Stimulated activated CD8-positive, alpha-beta memory T cell treated with anti-CD3 and anti-CD28 coated beads, Interleukin-7, amount 100 ng/mL, for 1 hour (primary cell): ENCODE measurements around the gene PRKAG1.

ENCODE experiments used
- DNase-seq, 2 donors: peaks; one replicate each; pipeline ENCODE4 v3.0.0-alpha.2; 2020; ENCODE audit warnings: low read depth in 2 of 2

Gene PRKAG1

DNA sequence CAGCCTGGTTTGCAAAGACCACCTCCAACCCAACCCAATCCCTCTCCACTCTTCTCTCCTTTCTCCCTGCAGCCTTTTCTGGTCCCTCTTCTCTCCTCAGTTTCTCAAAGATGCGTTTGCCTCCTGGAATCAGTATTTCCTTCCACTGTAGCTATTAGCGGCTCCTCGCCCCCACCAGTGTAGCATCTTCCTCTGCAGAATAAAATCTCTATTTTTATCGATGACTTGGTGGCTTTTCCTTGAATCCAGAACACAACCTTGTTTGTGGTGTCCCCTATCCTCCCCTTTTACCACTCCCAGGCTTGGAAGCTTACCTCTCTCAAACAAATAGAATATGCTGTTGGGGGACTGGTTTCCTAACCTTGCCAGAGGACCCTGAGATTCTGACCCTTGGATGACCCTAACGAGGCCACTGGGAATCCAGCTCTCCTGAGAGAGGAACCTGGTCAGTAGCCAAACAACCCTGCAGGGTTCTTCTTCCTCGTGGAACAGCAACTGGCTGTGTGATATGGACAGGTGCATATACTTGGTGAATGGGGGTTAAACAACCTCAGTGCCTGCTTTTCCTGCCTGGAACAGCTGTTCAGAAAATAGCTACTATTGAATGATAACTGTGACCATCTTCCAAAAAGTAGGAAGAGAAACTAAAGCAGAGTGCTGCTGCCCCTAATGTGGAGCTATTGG is 36.0 kb downstream of the PRKAG1 start:
- DNase-seq: no peak

DNA sequence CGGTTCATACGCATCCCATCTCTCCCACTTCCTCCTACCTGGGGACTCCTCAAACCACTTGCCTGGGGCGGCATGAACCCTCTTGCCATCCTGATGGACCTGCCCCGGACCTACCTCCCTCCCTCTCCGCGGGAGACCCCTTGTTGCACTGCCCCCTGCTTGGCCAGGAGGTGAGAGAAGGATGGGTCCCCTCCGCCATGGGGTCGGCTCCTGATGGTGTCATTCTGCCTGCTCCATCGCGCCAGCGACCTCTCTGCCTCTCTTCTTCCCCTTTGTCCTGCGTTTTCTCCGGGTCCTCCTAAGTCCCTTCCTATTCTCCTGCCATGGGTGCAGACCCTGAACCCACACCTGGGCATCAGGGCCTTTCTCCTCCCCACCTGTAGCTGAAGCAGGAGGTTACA is 36.8 kb downstream of the PRKAG1 start:
- no peak for DNase-seq

DNA sequence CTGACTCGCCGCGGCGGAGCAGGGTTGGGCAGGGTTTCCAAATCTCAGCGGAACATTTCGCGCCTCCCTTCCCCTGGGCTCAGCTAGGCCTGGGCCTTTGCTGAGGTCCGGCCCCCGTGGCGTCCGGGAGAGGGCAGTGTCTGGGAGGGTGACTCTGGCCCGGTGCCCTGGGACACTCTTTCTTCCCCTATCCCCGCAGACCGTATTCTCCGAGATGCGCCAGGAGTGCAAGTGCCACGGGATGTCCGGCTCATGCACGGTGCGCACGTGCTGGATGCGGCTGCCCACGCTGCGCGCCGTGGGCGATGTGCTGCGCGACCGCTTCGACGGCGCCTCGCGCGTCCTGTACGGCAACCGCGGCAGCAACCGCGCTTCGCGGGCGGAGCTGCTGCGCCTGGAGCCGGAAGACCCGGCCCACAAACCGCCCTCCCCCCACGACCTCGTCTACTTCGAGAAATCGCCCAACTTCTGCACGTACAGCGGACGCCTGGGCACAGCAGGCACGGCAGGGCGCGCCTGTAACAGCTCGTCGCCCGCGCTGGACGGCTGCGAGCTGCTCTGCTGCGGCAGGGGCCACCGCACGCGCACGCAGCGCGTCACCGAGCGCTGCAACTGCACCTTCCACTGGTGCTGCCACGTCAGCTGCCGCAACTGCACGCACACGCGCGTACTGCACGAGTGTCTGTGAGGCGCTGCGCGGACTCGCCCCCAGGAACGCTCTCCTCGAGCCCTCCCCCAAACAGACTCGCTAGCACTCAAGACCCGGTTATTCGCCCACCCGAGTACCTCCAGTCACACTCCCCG is 37.4 kb downstream of the PRKAG1 start:
- no peak for DNase-seq

DNA sequence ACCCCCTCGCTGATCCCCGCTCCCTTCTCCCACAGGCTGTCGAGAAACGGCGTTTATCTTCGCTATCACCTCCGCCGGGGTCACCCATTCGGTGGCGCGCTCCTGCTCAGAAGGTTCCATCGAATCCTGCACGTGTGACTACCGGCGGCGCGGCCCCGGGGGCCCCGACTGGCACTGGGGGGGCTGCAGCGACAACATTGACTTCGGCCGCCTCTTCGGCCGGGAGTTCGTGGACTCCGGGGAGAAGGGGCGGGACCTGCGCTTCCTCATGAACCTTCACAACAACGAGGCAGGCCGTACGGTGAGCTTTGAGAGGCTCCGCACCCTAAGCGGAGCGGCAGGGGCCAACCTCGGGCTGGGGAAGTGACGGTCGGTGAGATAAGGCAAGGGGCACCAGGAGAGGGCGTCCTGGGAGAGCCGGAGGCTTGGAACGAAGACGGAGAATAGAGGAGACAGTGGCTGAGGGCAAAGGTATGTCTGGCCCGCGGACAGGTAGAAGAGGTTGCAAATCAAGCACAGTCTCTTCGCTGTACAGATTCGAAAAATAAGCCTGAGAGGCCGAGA is 38.1 kb downstream of the PRKAG1 start:
- no peak for DNase-seq

DNA sequence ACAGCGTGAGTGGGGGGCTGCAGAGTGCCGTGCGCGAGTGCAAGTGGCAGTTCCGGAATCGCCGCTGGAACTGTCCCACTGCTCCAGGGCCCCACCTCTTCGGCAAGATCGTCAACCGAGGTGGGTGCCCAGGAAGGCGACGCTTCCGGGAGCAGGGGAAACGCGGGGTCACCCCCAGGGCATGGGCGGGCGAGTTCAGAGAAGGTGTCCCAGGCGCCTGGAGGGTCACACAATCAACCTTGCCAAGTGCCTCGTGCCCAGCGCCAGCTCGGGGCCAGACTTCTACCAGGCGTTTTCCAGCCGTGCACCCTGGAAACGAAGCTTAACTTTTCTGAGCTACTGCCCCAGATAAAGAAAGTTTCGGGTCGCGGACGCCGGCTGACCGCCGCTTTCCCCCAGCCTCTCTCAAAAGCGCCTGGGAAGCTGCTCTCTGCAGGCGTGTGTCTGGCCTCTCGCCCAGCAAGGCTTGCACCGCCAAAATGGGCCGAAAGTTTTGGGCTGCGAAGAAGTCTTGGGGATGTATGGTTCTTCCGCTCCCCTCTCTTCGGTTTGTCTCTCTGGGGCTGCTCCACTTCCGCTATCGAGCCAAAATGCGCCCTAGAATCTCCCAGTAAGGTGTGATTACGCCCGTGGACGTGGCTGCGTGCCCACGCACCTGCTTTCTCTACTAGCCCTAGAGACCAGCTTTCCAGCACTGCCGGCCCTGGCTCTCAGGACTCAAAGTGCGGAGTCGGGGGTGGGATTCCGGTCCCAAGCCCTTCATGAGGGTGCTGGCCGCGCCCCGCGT is 38.8 kb downstream of the PRKAG1 start:
- DNase-seq: no peak

DNA sequence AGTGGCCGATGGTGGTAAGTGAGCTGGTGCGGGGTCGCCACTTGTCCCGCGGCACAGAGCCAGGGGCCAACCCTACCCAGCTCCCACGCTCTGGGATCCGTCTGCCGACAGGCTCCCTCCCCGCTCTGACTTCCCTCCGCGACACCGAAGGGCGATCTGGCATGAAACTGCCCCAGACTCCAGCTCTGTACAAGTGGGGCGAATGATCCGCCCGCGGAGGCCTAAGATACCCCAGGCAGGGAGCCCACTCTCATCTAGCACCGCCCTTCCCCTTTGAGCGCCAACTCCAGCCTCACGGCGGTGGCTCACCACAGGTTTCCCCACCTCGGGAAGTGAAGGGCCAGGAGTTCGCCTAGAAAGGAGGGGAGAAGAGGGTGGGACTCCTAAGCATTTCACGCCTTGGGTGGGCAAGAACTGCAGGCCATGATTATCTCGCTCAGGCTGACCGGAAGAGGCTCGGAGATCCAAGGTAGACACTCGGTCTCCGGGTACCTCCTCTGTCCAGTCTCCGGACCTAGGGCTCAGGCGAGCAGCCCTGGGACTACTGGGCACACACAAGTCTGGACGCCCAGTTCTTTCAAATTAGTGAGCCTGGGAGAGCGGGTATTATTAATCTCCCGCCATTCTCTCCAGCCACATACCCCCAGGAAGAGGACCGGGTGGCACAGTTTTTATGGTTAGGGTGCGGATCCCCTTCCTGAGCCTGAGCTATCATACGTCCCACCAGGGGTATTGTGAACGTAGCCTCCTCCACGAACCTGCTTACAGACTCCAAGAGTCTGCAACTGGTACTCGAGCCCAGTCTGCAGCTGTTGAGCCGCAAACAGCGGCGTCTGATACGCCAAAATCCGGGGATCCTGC is 39.6 kb downstream of the PRKAG1 start:
- DNase-seq: no peak

DNA sequence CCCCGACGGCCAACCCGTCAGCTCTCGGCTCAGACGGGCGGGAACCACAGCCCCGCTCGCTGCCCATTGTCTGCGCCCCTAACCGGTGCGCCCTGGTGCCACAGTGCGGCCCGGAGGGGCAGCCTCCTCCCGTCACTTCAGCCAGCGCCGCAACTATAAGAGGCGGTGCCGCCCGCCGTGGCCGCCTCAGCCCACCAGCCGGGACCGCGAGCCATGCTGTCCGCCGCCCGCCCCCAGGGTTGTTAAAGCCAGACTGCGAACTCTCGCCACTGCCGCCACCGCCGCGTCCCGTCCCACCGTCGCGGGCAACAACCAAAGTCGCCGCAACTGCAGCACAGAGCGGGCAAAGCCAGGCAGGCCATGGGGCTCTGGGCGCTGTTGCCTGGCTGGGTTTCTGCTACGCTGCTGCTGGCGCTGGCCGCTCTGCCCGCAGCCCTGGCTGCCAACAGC is 40.3 kb downstream of the PRKAG1 start, which contains the start of gene WNT1:
Gene WNT1 (plus strand): TSS at position 32 of the 450 bp plus-strand sequence. CDS start 329 bp downstream, at position 361.
- no peak for DNase-seq

DNA sequence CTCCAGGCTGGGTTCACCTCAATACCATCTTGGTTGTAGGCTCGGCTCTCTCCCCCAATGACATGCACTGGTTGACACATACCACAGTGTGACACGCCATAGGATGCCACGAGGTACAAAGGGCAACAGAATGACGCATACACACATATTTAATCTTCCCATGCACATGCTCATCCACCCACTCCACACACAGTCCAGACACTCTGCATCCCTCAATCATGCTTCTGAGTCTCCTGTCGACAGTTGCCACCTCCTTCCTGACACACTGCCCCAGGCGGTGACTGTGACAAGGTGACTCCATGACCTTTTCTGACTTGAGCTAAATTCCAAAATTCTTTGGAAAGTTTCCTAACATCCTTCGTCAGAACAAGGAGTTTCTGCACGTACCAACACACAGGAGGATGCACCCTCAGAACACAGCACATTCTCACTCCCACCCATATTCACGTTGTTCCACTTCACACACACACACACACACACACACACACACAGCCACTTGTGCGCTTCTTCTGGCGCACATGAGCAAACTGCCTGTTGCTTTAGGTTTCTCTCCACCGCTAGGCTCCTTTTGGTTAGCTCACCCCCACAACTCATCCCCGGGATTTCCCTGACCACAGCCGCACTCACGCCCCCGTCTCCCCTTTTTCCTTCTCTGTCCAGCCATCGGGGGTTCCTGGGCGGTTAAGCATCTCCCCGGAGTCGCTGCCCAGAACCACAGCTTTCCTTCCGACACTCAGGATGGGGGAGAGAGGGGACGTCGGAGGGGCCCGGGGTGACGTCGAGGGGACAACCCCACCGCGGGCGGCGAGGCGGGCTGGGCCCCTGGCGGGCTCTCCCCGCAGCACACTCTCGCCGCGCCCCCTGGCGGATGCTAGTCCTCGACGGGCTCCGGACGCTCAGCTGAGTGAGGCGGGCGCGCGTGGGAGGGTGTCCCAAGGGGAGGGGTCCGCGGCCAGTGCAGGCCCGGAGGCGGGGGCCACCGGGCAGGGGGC is 41.0 kb downstream of the PRKAG1 start:
- peak in 1 of 2 donors; percentile 65 for DNase-seq

DNA sequence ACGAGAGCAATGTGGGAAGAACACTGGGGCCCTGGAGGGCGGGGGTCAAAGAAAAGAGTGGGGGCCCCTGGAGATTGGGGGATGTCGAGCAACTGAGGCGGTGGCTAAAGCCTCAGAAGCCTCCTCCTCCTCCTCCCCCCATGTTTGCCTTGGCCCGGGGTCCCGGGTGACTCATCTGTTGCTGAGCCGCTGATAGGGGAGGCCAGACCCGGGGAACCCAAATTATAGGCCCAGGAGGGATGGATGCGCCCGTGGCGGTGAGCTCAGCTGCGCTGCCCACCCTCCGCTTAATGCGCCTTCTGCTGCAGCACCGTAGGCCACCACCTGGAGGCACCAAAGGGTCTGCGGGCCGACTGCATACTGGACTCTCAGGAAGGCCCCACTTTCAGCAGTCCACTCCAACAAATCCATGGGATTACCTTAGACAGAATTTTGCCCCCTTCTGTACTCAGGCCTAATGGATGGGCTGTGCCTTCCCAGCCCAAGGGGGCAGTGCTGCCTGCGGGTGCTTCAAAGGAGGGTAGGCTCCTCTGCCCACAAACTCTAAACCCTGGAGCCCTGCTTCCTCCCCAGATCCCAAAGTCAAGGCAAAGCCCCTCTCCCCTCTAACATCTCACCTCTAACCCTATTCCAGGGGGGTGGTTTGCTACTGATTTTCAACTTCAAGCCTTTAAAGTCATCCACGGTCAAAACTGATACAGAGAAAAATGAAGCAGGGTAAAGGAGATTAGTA is 44.5 kb downstream of the PRKAG1 start:
- no peak for DNase-seq

DNA sequence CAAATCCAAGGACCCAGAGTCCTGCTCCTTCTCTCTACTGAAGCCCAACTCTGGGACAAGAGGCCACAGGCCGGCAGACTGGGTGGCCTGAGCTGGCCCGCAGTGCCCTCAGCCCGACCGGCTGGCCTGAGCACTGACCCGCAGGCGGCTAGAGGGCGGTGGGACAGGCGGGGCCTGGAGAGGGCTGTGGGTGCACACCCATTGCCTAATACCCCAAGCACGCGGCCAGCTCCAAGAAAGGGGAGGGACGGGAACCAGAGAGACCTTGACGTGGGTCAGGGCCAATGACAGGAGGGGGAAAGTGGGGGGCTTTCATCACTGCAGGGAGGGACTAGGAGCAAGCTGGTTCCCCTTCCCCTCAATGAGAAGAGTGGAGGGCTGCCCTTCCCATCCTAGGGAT is 45.0 kb downstream of the PRKAG1 start:
- no peak for DNase-seq

DNA sequence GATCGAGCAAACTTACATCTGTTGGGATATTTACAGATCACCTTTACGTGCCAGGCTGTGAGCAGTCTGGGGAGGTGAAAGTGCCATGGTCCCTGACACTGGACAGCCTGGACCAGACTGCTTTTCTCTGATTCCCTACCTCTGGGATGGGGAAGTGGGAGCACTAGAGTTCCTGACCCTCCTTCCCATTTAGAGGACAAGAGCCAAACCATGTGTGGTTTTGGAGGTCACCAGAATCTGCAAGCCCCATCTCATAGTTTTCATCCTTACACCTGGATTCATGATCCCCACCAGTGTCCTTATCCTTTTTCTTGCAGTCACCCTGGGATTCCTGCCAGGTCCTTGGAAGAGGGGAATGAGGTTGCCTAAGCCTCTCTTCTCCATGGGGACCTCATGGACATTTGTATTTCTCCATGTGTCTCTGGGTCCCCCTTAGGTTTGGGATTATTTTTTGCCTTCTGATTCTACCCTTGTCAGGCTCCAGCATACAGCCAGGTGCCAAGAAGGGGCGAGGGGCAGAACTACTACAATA is 45.6 kb downstream of the PRKAG1 start:
- DNase-seq: no peak

DNA sequence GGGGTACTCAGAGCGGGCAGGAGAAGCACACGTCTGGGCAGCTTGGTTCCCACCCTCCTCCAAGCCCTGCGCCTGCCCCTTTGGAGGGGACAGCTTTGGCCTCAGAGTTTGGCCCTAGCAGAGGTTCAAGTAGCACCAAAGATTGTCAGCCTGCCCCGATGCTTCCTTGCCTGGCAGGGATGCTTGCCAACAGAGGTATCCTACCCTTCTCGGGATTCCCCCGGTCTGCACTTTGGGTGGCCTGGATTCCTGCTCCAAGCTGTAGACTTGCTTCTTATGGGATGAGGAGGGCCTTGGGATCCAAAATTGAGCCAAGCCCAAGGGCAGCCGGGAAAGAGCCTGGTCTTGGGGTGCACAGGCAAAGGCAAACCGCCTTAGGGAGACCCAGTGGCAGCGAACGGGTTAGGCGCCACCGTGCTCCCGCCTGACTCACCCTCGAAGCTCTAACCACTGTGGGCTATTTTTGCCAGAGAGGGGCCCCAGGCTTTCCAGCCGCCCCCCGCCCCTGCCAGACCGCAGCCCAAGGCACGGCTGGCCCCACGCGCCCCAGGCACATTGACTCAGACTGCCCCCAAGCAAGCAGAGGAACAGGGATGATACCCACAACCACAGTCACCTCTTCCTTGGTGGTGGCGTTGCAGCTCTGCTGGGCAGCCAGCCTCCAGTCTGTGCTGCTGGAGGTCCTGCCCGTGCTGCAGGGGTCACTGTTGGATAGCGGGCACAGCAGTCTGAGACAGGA is 46.2 kb downstream of the PRKAG1 start:
- DNase-seq: no peak

DNA sequence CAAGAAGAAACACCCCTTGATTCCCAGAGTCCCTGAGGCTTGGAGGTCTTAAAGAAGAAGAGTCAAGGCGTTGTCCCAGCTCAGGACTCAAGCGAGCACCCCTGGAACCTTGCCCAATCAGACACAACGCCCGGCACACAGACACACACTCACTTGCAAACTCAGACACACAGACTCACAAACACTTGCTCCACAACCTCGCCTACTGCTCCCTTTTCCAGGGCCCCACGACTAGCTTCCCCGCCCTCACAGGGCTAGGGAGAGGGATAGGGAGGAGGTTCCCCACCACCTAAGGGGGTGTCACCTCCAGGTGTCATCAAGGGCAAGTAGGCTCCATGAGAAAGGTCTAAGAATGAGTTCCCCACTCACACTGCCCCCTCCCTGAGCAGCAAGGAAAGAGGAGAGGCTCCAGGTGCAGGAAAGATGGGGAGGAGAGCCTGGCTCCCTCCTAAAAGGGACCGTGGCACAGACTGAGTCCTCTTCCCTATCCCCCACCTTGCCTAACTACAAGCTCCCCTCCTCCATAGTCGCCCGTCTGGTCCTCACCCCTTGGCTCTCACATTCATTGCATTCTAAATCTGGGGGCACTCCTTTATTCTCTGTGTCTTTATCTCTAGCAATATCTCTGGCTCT is 47.8 kb downstream of the PRKAG1 start:
- DNase-seq: no peak

DNA sequence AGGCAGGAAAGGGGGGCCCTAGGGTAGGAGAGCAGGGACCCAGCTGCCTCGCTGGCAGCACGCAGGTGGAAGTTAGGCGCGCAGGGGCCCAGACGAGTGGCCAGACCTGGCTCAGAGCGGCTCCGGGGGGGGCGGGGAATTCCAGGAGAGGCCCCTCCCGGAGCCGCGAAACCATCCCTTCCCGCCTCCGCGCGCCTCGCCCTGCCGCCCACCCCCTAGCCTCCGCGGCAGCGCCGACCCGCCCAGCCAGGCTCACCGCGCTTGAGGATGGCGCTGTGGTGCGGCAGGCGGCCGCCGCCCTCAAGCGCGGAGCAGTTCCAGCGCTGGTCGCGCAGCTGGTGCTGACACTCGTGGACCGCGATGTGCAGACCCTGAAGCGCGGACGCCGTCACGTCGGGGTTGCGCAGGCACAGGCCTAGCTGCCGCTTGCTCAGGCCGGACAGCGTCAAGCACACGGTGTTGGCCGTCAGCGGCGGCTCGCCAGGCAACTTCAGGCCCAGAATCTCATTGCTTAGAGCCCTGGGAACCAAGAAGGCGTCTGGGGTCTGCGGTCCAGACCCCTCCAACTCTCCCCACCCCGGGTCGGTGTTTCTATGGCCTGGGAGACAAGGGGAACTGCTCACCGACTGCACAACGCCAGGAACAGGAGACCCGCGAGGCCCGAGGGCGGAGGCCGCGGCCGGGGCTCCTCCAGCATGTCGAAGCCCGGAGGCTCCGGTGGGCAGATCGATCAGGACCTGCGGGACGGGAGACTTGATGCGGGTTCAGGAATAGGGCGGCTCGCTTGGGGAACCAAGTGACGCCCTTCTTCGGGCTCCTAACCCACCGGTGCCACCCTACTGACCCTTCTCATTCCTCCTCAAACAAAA is 48.5 kb downstream of the PRKAG1 start:
- no peak for DNase-seq

DNA sequence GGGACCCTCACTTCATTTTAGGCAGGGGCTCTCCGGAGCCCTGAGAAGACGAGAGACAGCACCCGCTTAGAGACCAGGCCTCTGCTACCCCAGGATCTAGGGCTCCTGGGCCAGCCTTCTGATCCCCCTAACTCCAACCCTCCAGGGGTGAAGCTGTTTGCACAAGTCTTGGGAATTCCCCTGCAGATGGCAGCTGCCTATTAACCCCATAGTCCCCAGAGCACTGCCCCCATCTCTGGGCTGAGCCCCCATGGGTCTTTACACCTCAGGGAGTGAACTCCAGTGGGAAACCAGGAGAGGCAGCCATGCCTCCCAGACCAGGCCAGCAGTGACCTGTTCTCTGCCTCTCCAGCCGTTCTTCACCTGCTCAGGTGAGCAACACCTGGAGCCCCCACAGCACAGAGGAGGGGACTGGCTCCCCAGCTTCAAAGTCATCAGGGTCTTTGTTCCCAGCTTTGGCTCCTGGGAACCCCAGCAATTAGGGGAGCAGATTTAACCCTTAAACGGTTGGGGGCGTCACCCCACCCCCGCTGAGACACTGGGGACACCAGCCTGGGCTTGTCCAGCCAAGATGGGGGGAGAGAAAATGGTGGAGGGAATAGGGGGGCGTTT is 49.3 kb downstream of the PRKAG1 start:
- no peak for DNase-seq

DNA sequence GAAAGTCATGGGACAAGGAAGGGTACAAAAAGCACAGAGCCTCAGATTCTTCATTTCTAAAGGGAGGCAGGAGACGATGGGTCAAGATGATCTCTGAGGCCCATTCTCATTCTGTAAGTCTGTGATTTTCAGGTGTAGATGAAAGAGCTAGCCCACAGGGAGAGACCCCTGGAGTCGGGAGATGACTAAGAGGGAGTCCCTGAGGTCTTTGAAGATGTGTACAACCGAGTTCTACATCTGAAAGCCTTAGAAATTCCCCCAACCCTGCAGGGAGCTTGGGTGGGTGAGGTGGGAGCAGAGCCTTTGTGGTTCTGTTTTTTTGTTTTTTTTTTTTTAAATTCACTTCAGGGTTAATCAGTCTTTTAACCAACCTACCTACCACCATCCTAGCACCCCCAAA is 50.1 kb downstream of the PRKAG1 start:
- no peak for DNase-seq
